Gastroesophageal sphincter (tissue), 4 donors: ENCODE results near the gene TRABD. TPM values are rescaled to one million over a fixed set of nuclear protein-coding genes. Genes with fewer than 3 reads are reported as not detected.
"Not testable (repeated sequence)": the region's sequence is repeated elsewhere in the genome, so short reads cannot be mapped to it uniquely, and the experiment has no call there.

Experiments used
- ATAC-seq: fragments of 150-250 bp; one replicate; pipeline ENCODE4 v1.9.1; 2016; ENCODE audit warnings: mild to moderate bottlenecking, moderate library complexity
- H3K27ac ChIP-seq, 4 donors: fragments of 200-600 bp; sonication (generic) in 3 of 4; 1 replicate in 3 of 4; 2 replicates in 1 of 4; pipeline ENCODE4 v1.5.1; 2016 to 2019
- H3K27me3 ChIP-seq: fragments of 200-600 bp; sonication (generic); one replicate; pipeline ENCODE4 v1.5.1; 2019
- H3K36me3 ChIP-seq, 2 donors: fragments of 200-600 bp; sonication (generic); one replicate each; pipeline ENCODE4 v1.5.1; 2019; ENCODE audit warnings: control low read depth in 1 of 2
- H3K4me1 ChIP-seq, 3 donors: fragments of 200-600 bp; sonication (generic); 1 replicate in 2 of 3; 2 replicates in 1 of 3; pipeline ENCODE4 v1.5.1; 2016 to 2019; ENCODE audit warnings: control low read depth in 2 of 3
- H3K4me3 ChIP-seq, 2 donors: fragments of 200-600 bp; sonication (generic); one replicate each; pipeline ENCODE4 v1.5.1; 2019; ENCODE audit warnings: mild to moderate bottlenecking in 1 of 2, moderate library complexity in 1 of 2
- H3K9me3 ChIP-seq, 3 donors: fragments of 200-600 bp; sonication (generic); one replicate each; pipeline ENCODE4 v1.5.1; 2017 to 2019; ENCODE audit warnings: control low read depth in 2 of 3
- CTCF ChIP-seq, 4 experiments: fragments of 200-600 bp in 2 of 4; fragments of 450-650 bp in 2 of 4; sonication (generic) in 1 of 4; IDR thresholded peaks; one replicate each; pipeline ENCODE4 v1.5.1; 2017 to 2019; ENCODE audit warnings: antibody characterized with exemption in 4 of 4, mild to moderate bottlenecking in 2 of 4, moderate library complexity in 2 of 4
- EP300 ChIP-seq: sonication (generic); formaldehyde crosslinking; IDR thresholded peaks from one replicate; pipeline ENCODE4 v1.6.1; 2017; ENCODE audit warnings: antibody characterized with exemption, mild to moderate bottlenecking
- POLR2A ChIP-seq, 2 donors: fragments of 450-650 bp; IDR thresholded peaks; one replicate each; pipeline ENCODE4 v1.6.1; 2017; ENCODE audit warnings: antibody characterized with exemption in 2 of 2, mild to moderate bottlenecking in 2 of 2, moderate library complexity in 1 of 2
- POLR2AphosphoS5 ChIP-seq: sonication (generic); formaldehyde crosslinking; IDR thresholded peaks from one replicate; pipeline ENCODE4 v1.6.1; 2017; ENCODE audit warnings: antibody characterized with exemption
- WGBS, 2 donors: methylation state at CpG; one replicate each; pipeline ENCODE4 v1.1.5; 2018; ENCODE audit warnings: low coverage in 1 of 2; 5-methylcytosine and 5-hydroxymethylcytosine counted together
- total RNA-seq, 4 donors: library from RNA; depleted of rRNA; stranded (reverse); fragments of >200 nt; gene quantifications; one replicate each; pipeline ENCODE4 v1.1.0, GENCODE V29; 2016

Gene TRABD
- total RNA-seq, 4 donors from 2014 or later, result 15.7 to 22.0 (median 19.0) TPM

GRCh38 chr22:50162391-50162956 lies 23.2 kb upstream of the TRABD start:
- Histone ChIP-seq H3K27me3 (peaks cover 16% of the 10 kb centered on the region), H3K4me3 (no peak overlapping the region), H3K9me3 (no peaks in the 10 kb centered on the region), H3K27ac (no peak overlapping the region), H3K36me3 (no peaks in the 10 kb centered on the region), H3K4me1 (no peaks in the 10 kb centered on the region)
- TF ChIP-seq POLR2AphosphoS5 (no peak), EP300 (no peak), POLR2A (IDR thresholded peaks at IDR 0.05) (no peak), CTCF (IDR thresholded peaks at IDR 0.05) (no peak)
- WGBS, 2 donors, result no CpG with 5 or more reads among the region's 10 CpGs
- no peak for ATAC-seq

GRCh38 chr22:50165436-50166123 lies 20.1 kb upstream of the TRABD start:
- peaks cover 0 to 11% (median 0%) of the 10 kb centered on the region in 3 donors for H3K4me1 ChIP-seq
- no peaks in the 10 kb centered on the region for H3K9me3 ChIP-seq
- no peak overlapping the region for H3K27ac ChIP-seq
- WGBS, 2 donors, result 94 to 100% methylated on average over 1 to 9 of the region's 28 CpGs
- TF ChIP-seq EP300 (no peak), POLR2AphosphoS5 (no peak), CTCF (IDR thresholded peaks at IDR 0.05) (no peak), POLR2A (IDR thresholded peaks at IDR 0.05) (no peak)
- H3K36me3 ChIP-seq, result no peaks in the 10 kb centered on the region
- H3K27me3 ChIP-seq, result peaks cover 39% of the 10 kb centered on the region
- H3K4me3 ChIP-seq, result no peak overlapping the region
- no peak for ATAC-seq

GRCh38 chr22:50167689-50168489 lies 17.8 kb upstream of the TRABD start:
- Histone ChIP-seq H3K9me3 (no peaks in the 10 kb centered on the region), H3K4me1 (peaks cover 0 to 19% (median 4%) of the 10 kb centered on the region in 3 donors), H3K36me3 (no peaks in the 10 kb centered on the region), H3K4me3 (no peak overlapping the region), H3K27ac (no peak overlapping the region), H3K27me3 (peaks cover 48% of the 10 kb centered on the region)
- 61 to 62% methylated on average over 7 to 8 of the region's 11 CpGs for WGBS, 2 donors
- TF ChIP-seq POLR2AphosphoS5 (no peak), POLR2A (IDR thresholded peaks at IDR 0.05) (no peak), CTCF (IDR thresholded peaks at IDR 0.05) (no peak), EP300 (no peak)
- ATAC-seq, result no peak

GRCh38 chr22:50168490-50169180 lies 17.1 kb upstream of the TRABD start:
- not testable (repeated sequence) for H3K4me3 ChIP-seq, H3K27ac ChIP-seq, H3K36me3 ChIP-seq, ATAC-seq, H3K9me3 ChIP-seq
- Histone ChIP-seq H3K27me3 (peaks cover 55% of the 10 kb centered on the region), H3K4me1 (peaks cover 0 to 19% (median 4%) of the 10 kb centered on the region in 3 donors)
- 61 to 81% methylated on average over 5 of the region's 5 CpGs for WGBS, 2 donors

GRCh38 chr22:50169181-50169759 lies 16.4 kb upstream of the TRABD start:
- Histone ChIP-seq H3K36me3 (no peaks in the 10 kb centered on the region), H3K4me3 (peak overlapping the region in 1 of 2 donors; percentile 58), H3K4me1 (peaks cover 0 to 19% (median 4%) of the 10 kb centered on the region in 3 donors), H3K27ac (no peak overlapping the region), H3K27me3 (peaks cover 61% of the 10 kb centered on the region), H3K9me3 (no peaks in the 10 kb centered on the region)
- WGBS, 2 donors, result 12 to 44% methylated on average over 7 to 8 of the region's 36 CpGs
- ATAC-seq, result no peak
- TF ChIP-seq EP300 (no peak), CTCF (IDR thresholded peaks at IDR 0.05) (no peak), POLR2AphosphoS5 (no peak), POLR2A (IDR thresholded peaks at IDR 0.05) (no peak)
